Measurements from ENCODE around the gene ZKSCAN1.

- TF ChIP-seq POLR2A (IDR thresholded peaks at IDR 0.05), result no peak
- TF ChIP-seq POLR2AphosphoS5 (IDR thresholded peaks at IDR 0.05; ENCODE audit: insufficient read depth in 1 of 2, low read depth in 1 of 2), result no peak
These were observed 18.4 kb upstream of the ZKSCAN1 start for GRCh38 chr7:99996755-99997544.
